ENCODE results near the gene HNRNPK.

HNRNPK gene

DNA sequence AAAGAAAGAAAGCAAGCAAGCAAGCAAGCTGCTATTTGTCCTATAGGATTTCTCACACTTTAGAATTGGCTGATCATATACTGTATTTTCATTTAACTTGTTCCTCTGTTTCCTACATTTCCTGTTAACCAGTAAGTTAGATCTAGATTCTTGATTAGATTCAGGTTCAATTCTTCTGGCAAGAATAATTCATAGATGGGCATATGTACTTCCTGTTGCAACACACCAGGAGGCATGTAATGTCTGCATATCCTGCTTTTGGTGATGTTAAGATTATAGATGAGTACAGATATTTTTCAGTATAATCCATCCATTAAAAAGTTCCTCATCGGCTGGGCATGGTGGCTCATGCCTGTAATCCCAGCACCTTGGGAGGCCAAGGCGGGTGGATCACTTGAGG is 48.0 kb downstream of the HNRNPK start:
- DNase-seq, result no peak

DNA sequence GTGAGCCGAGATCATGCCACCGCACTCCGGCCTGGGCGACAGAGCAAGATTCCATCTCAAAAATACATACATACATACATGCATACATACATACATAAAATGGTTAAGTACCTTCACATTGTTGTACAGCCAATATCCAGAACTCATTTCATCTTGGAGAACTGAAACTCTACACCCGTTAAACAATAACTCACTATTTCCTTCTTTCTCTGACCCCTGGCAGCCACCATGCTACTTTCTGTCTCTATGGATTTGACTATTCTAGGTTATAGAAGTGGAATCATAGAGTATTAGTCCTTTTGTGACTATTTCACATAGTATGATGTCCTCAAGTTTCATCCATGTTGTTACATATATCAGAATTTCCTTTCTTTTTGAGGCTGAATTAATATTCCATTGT is 49.1 kb downstream of the HNRNPK start:
- DNase-seq, result no peak

DNA sequence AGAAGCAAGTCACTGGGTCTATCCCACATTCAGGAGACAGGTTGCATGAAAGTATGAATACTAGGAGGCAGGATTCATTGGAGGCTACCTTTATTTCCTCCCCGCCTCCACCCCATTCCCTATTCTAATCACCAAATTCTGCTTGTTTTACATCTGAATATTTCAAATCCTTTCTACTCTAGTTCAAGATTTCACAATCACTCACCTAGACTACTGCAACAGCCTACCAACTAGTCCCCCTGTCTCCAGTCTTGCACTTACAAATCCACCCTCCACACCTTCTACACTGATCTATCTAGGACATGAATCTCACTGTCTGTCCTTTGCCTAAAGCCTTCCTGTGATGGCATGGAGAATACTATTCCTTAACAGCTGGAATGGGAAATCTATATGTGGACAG is 52.4 kb downstream of the HNRNPK start:
- DNase-seq, result no peak

DNA sequence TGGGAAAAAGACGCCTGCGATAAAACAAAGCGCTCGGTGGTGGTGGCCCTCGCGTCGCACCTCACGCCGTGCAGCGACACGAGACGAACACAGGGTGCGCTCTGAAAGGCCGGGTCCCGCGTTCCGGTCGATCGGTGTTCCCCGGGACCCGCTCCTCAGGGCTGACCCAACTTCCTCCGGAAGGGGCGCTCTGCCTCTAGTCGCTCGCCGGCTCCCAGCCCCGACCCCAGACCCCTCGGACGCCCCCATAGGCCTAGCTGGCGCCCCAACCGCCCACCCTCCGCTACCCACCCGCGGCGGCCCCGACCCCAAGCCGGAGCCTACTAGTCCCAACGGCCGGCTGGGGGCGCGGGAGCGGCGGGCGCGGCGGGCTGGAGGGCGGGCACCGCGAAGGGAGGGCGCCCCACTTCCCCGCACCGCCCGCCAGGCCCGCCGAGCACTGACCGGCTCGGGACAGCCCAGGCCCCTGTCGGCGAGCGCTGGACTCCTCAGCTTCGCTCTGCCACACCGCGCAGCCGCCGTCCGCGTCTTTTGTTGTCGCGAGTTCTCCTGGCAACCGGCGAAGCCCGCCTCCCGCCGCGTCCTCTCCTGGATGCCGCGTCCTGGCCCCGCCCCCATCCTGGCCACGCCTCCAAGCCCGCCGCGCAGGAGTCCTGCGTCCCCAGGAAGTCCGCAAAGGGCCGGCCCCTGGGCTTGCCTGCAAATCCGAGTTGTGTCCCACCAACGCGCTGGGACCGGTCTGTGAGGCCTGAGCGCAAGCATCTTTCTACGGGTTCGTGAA is 58.9 kb downstream of the HNRNPK start, which contains the start of gene KIF27:
TSS of gene KIF27 (minus strand) at position 506 of the 781 bp plus-strand sequence. CDS start 5,841 bp downstream, outside the sequence.
- peak; percentile 89 for DNase-seq

DNA sequence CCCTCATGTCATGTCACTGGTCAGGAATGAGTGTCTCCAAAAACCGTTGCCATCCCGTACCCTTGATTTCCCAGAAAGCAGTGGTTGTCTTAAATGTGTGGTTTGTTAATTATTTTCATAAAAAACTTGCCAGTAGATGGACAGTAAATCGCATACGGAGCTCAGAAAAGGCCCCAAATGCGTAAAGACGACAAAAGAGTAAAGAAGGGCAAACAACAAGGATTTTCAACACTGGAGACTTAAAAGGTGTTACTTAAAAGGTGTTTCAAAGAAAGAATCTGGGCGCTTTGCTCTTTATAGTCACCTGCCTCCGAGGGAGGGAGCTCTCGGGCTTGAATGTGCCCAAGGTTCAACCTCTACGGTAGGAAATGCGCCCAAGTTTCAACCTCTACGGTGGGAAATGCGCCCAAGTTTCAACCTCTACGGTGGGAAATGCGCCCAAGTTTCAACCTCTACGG is 59.5 kb downstream of the HNRNPK start:
- no peak for DNase-seq

DNA sequence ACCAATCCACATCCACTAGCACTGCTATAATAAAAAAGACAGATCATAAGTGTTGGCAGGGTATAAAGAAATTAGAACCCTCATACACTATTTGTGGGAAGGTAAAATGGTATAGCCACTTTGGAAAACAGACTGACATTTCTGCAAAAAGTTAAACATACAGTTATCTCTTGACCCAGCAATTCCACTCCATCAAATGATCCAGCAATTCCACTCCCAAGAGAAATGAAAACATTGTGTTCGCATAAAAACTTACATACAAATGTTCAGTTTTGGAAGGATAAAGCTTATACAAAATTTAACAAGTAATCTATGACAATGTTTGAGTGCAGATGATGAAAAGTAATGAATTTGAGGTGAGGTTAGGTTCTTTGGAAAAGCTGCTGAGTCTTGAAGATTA is 60.9 kb downstream of the HNRNPK start:
- DNase-seq, result no peak
